ENCODE measurements around the gene IL18.
"Not testable (repeated sequence)": the region's sequence is repeated elsewhere in the genome, so short reads cannot be mapped to it uniquely, and the experiment has no call there.

The IL18 gene

DNA sequence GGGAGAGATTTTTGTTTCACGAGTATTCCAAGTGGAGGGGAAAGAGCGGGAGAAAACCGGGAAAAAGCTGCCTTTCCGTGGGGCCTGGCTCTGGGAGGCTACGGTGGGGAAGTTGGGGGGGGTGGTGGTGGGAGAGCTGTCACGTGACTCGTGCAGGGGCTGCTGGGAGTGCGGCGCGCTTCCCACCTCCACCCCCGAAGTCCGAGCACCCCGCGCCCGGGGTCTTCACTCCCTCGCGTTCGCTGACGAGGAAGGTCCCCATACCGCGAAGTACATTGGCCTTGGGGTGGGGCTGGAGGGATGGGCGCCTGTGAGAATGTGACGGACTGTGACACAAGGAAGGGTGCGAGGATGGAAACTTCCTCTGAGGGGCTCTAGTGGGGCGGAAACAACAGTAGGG is 3.3 kb upstream of the IL18 start, which contains the start of gene TEX12:
Gene TEX12, plus strand, starts transcription at position 228 of the 400 bp plus-strand sequence. CDS start 1,897 bp downstream, outside the sequence.
- no peak for DNase-seq

DNA sequence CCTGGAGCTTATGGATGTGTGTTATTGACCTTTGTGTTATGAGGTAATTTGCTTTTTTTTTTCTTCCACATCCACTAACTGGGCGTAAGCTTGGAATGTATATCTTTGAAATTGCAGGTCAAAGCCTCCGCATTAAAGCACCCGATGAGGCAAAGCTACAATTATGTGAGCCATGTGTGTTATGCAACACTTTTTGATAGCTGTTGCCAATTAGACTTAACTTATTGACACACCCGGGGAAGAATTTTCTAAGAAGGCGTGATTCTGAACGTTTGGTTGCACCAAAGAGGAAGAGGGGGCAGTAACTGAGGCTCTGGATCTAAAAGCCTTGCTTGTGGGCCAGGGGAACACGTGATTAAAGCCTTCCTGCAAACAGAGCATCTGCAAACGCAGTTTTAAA is 2.7 kb upstream of the IL18 start:
- DNase-seq = no peak

DNA sequence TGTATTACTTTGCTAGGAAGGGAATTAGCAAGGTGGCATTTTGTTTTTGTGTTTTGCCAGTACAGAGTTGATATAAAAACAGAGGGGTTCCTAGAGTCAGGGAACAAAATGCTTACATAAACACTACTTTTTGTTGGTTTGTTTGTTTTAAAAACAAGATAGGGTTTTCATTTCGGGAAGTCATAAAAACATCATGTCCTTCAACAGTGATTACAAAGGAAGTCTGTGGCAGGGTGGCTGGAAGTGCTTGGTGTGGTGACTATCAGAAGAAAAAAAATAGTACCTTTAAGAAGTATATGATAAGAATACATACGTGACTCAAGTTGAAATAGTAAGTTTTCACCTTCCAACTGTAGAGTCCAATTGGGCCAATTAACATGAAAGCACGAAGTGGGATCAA is 1.2 kb upstream of the IL18 start:
- DNase-seq = no peak

DNA sequence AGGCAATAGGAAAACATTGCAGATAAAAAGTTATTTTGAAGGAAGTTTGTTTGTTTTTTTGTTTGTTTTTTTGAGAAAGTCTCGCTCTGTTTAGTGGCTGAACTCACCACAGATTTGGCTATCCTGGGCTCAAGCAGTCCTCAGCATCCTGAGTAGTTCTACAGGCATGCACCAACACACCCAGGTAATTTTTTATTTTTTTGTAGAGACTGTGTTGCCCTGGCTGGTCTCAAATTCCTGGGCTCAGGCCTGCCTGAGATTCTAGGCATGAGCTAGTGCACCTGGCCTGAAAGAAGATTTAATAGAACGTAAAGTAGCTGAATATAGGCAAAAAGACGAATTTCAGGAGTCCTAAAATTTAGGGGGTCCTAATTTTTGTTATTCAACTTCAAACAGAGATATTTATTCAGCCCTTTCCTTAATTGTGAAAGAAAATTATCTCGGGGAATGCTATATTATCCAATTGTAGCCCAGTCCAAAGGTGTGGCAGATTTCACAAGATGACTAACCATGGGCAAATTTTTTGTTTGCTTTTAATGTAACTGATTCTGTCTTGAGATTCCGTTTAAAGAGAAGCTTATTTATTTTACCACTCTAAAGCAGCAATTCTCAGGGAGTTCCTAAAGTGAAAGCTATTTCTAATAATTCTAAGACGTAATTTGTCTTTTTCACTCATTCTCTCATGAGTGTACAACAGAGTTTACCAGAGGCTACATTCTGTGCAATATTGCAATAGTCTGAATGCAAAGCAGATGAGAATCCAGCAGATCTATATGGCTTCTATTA is 940 bp downstream of the IL18 start:
- DNase-seq = peak; percentile 50

DNA sequence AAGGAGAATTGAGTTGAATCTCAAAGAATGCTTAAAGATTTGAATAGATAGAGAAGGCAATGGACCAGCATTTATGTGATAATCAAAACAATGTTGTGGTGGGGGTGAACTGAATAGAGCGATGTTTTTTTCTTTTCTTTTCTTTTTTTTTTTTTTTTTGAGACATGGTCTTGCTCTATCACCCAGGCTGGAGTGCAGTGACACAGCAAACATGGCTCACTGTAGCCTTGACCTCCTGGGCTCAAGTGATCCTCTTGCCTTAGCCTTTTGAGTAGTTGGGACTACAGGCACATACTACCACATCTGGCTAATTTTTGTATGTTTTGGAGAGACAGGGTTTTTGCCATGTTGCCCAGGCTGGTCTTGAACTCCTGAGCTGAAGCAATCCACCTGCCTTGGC is 1.7 kb downstream of the IL18 start:
- not testable (repeated sequence) for DNase-seq

DNA sequence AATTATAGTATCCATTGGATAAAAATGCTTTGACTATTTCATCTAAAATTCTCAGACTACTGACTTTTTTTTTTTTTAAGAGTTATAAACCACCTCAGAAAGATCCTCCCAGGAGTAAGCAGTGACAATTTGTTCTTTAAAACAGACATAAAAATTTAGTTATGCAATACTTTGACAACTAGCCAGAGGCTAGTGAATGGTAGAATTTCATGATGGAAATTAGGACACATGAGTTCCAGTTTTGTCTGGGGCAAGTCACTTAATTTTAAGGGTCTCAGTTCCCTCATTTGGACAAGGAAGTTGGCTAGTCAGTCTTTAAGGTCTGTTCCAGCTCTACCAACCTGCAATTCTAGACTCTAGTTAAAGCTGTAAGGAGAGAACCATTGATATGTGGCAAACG is 2.9 kb downstream of the IL18 start:
- DNase-seq = no peak

DNA sequence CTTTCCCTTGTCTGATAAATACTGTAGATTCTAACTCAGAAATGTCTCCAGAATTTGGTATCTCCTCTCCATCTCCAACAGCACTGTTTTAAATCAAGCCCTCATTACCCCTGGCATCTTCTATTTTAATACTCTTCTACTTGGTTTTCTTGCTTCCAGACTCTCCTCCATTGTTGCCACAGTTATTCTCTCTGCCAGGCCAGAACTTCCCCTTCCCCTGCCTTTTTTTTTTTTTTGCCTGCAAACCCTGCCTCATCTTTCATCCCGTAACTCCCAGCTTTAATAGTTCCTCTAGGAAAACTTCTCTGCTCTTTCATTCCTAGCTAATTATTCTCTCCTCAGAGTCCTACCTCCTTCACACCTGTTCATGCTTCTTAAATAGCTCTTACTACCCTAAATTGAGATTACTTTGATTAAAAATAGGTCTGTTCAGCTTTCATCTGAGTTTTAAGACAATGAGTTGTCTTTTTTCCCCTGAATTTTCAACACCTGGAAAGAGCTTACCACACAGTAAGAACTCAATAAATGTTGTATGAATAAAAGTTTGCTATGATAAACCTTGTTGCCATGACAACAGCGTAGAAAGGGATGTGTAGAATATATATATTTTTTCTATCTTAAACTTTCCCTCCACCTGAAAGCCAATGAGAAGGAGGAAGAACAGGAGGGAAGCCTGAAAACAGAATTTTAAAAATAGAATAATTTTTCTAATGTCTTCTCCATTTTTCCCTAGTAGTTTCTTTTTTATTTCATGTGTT is 3.6 kb downstream of the IL18 start:
- peak; percentile 34 for DNase-seq

DNA sequence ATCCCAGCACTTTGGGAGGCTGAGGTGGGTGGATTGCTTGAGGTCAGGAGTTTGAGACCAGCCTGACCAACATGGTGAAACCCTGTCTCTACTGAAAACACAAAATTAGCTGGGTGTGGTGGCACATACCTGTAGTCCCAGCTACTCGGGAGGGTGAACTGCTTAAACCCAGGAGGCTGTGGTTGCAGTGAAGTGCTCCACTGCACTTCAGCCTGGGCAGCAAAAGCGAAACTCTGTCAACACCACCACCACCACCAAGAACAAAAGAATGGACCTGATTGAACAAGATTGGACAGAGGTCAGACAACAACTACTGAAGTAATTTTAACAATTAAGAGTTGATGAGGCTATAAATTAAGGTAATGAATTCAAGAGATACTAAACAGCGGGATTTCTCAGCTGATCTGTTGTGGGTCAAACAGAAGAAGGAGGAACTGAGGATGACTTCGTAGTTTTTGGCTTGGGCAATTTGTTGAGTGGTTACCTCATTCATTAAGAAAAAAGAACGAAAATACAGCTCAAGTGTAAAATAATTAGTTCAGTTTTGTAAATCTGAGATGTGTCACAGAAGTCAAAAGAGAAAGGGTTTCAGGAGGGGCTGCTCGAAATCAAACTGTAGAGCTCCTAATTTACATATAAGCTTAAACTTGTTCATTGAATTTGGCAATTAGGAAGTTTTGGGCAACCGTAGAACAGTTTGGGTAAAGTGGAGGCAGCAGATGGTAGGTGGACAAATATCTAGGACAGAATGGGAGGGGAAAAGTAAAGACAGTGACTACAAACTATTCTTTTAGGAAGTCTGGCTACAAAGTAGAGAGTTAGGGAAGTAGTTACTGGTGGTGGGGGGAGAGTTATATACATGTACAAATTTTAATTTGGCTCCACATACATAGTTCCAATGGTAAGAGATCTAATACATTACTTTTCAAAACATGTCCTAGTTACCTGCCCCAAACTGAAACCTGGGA is 4.5 kb downstream of the IL18 start:
- DNase-seq = peak; percentile 60

DNA sequence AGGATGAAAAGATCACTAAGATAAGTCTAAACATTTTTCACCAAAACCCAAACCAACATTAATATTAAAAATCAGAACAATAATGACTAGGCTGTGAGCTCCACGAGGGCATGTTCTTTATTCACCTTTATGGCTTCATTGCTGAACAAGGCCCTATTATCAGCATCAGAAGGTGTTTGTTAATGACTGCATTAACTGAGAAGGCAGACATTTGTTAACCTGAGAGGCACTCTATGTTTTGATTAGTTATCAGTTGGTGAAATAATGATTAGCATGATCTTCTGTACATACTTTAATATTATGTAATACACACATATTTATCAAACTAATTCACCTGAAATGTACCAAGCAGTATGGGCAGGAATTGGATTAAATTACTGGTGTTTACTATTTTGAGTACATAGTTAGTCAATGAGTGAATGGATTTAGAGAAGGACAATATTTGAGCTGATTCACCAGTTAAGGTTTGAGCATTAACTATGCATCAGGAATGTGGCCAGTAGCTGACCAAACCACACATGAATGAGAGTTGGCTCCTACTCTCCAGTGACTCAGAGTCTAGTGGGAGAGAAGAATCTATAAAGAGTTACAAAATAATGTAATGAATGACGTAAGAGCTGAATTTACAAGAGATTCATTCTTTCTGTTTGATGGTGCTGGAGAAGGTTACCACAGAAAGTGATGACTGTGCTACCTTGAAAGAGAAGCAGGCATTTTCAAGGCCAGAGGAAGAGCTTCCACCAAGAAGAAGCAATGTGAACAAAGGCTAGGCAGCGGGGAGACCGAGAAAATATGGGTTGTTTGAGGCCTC is 6.7 kb downstream of the IL18 start:
- DNase-seq = peak; percentile 53

DNA sequence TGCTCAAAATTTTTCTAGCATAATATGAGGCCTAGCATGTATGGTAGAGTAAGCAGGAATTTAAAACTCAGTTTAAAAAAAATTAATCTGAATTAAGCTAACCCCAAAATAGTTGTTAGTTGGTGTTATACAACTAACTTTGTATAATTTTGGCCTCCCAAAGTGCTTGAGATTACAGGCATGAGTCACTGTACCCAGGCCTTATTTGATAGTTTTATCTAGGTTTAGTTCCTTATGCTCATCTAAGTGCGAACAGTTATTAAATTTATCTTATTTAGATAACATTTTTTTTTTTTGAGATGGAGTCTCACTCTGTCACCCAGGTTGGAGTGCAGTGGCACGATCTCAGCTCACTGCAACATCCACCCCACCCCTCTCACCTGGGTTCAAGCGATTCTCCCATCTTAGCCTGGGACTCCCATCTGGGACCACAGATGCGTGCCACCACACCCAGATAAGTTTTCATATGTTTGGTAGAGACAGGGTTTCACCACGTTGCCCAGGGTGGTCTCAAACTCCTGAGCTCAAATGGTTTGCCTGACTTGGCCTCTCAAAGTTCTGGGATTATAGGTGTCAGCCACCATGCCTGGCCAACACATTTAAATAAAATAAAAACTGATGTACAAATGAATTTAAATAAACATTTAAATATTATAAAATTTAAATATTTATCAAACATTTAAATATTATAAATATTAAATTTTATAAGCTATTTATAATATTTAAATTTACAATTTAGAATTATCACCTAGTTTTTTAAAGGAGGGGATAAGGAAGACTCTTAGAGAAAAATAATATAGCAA is 7.5 kb downstream of the IL18 start:
- peak; percentile 35 for DNase-seq

DNA sequence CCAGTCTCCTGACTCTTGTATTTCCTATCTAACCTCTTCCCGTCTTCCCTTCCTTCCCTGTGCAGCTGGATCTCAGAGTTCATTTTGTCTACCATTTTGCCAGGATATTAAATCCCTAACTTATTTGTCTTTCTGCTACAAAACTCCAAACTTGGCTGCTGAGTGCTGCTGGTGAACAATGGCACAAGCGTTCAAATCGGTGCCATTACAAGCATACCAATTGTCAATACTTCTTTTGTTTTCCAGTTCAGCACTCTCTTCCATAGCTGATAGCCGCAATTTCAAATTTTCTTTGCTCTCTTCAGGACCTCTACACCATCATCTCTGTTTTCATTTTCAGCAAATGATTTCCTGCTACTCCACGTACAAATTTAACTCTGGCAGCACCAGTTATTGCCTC is 13.4 kb downstream of the IL18 start:
- DNase-seq = no peak

DNA sequence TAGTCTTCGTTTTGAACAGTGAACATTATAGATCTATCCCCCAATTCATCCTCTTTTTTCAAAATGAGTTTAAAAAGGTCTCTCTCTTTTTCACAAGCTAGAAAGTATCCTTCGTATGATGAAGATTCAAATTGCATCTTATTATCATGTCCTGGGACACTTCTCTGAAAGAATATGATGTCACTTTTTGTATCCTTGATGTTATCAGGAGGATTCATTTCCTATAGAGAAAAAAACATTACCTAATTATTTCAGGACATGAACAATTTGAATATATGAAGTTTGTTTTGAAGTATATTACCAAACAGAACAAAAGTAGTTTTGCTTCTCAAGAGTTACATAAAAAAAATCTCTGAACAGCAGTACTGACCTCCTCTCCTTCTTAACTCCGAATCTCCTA is 20.3 kb downstream of the IL18 start:
- no peak for DNase-seq

DNA sequence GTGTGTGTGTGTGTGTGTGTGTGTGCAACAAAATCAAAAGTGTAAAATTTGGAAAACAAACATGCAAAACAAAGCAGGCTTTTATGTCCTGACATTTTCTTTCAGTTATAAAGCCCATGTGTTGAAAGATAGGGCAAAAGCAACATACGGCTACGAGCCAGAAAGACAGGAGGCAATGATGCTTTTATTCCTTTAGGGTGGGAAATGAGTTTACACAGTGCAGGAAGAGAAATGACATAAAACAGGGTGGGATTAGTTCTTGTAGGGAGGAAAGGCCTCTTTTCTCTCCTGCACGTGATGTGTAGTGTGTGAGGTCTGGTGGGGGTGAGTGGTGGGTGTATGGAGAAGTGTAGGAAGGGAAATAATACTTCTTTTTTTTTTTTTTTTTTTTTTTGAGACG is 29.4 kb downstream of the IL18 start:
- DNase-seq = no peak

DNA sequence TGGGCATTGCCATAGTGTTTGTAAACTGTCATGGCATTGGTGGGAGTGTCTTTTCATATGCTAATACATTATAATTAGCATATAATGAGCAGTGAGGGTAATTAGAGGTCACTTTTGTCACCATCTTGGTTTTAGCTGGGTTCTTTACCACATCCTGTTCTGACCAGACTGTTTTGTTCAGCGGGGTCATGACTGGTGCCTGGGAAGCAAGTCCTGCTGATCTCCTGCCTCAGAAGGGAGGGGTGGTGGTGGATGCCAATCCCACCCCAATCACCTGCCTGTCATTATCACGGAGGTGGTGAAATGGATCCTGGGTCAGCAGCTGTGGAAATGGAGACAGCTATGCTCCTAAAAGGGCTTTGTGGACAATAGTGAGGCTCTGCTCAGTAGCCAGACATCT is 31.2 kb downstream of the IL18 start:
- DNase-seq = no peak

DNA sequence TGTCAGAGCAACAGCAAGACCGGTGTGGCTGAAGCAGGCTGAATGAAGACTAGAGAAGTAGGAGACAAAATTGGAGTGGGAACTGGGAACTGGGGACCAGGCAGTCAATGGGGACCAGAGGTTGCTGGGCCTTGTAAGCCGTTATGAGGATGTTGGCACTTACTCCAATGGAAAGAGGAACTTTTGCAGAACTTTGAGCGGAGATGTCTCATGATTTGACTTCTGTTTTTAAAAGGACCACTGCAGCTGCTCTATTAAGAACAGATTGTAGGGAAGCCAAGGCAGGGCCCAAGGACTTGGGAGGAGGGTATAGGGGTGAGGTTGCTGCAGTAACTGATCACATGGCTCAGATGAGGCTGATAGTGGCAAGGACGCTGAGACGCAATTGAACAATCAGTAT is 34.2 kb downstream of the IL18 start:
- DNase-seq = no peak

DNA sequence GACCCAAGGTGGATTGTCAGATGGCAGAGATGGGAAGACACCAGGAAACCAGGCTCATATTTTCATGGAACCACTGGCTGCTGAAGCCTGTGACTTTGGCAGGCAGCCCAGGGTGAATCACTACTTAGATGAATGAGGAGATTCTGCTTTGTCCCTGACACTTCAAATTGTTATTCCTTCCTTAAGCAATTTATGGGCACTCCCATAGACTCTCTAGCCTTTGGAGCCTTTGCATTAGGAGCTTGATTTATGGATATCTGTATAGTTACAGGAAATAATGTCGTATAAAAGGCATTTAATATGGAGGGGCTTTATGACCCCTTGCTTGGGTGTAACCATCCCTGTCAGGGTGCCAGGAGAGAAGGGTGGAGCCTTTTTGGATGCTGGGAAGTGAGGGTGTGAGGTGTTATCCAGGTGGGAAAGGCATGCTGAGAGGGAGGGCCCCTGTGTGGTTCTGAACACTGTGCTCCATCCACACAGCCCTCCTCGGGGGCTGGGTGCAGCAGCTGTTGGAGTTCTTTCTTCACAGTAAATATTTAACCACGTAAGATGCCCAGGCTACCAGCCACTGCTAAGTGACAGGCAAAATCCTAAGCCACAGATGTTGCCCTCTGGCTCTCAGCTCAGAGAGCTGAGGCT is 35.3 kb downstream of the IL18 start:
- DNase-seq = no peak

DNA sequence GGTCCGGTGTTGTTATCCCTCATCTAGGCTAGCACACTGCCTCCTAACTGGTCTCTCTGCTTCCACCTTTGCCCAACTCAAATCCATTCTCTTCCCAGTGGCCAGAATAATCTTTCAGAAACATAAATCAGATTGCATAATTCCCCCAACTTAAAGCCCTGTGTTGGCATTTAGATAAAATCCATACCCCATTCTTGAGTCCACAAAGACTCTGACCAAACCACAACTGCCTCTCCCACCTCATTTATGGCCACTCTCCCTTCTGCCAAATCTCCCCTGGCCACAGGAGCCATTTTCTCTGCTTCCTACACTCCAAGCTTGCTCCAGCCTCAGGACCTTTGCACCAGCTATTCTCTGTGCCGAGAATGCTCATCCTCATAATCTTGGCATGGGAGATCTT is 36.8 kb downstream of the IL18 start:
- DNase-seq = peak; percentile 57

DNA sequence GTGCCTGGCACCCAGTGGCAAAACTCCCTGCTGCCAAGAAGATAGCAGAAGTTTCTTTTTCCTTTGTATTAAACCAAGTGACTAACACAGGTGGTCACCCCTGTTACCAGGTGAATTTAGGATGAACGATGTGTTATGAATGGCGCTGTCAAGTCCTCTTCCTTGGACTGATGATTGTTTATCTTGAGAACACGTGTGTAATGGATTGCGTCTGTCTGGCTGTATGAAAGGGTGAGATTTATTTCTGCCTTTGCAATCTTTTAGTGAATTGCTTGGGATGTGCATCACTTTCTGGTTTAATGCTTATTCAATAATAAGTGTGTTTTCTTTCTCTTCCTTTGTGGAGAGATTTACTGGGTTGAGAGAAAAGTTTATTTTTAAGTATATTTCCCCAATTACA is 40.8 kb downstream of the IL18 start:
- DNase-seq = no peak

DNA sequence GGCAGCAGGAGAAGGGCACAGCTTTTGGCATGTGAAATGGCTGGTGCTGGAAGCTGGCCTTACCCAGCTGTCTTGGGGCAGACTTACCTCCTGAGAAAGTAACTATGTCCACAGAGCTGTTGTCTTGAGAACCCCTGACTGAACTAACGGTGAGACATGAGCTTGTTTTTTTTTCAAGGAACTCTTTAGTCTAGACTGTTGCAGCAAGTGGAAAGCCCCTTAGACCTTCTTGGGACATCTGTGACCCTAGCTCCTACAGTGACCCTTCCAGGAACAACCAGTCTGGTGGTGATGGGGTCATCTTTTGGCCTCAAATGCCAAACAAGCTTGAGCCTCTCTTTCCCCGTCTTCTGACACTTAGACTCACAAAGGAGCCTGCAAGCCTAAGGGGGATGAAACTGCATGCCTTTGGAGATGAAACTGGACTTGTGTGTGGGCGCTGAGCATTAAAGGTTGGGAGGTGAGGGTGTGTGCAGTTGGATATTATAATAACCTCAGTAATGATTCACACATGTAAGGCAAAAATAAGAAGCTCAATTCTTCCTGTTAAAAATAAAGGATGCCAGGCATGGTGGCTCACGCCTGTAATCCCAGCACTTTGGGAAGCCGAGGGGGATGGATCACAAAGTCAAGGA is 41.8 kb downstream of the IL18 start:
- no peak for DNase-seq

DNA sequence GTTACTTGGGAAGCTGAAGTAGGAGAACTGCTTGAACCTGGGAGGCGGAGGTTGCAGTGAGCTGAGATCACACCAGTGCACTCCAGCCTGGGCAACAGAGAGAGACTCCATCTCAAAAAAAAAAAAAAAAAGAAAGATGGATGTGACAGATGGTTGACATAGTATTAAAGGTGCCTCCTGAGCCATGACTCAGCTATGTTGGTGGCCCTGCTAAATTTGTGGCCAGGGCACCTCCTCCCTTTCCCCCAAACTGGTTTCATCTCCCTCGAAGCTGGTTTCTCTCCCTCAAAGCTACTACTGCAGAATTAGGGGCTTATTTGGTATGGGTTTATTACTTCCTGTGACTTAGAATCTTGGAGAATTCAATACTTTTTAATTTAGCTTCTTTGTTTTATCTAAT is 45.7 kb downstream of the IL18 start:
- DNase-seq = no peak

Data from OCI-M1 (cell line).